HEK293T (cell line): Measurements from ENCODE around the gene PCDH9.

Source experiments
- BHLHE40 ChIP-seq: fragments of 450-650 bp; IDR thresholded peaks from 2 replicates; pipeline ENCODE4 v1.6.1; 2016; ENCODE audit warnings: mild to moderate bottlenecking, moderate library complexity, borderline replicate concordance
- CTBP1 ChIP-seq: fragments of 450-650 bp; IDR thresholded peaks from 2 replicates; pipeline ENCODE4 v1.6.1; 2016; ENCODE audit warnings: borderline replicate concordance
- ELF4 ChIP-seq: fragments of 450-650 bp; IDR thresholded peaks from 2 replicates; pipeline ENCODE4 v1.6.1; 2017; ENCODE audit warnings: antibody characterized with exemption
- FOXA1 ChIP-seq: fragments of 450-650 bp; IDR thresholded peaks from 2 replicates; pipeline ENCODE4 v1.6.1; 2016; ENCODE audit warnings: mild to moderate bottlenecking
- FOXK2 ChIP-seq: fragments of 450-650 bp; IDR thresholded peaks from 2 replicates; pipeline ENCODE4 v1.6.1; 2016; ENCODE audit warnings: mild to moderate bottlenecking
- FOXM1 ChIP-seq: fragments of 450-650 bp; IDR thresholded peaks from 2 replicates; pipeline ENCODE4 v1.6.1; 2017; ENCODE audit warnings: mild to moderate bottlenecking, borderline replicate concordance
- HDGF ChIP-seq: fragments of 450-650 bp; IDR thresholded peaks from 2 replicates; pipeline ENCODE4 v1.6.1; 2017; ENCODE audit warnings: antibody characterized with exemption, borderline replicate concordance
- L3MBTL2 ChIP-seq: fragments of 450-650 bp; conservative IDR thresholded peaks from 2 replicates; pipeline ENCODE4 v1.6.1; 2016; ENCODE audit warnings: mild to moderate bottlenecking
- LEF1 ChIP-seq: fragments of 450-650 bp; IDR thresholded peaks from 2 replicates; pipeline ENCODE4 v1.6.1; 2017; ENCODE audit warnings: mild to moderate bottlenecking, borderline replicate concordance
- NFRKB ChIP-seq: fragments of 450-650 bp; IDR thresholded peaks from 2 replicates; pipeline ENCODE4 v1.6.1; 2016; ENCODE audit warnings: mild to moderate bottlenecking, moderate library complexity
- SP1 ChIP-seq: fragments of 450-650 bp; IDR thresholded peaks from 2 replicates; pipeline ENCODE4 v1.6.1; 2017
- SUZ12 ChIP-seq: fragments of 450-650 bp; IDR thresholded peaks from 2 replicates; pipeline ENCODE4 v1.6.1; 2016; ENCODE audit warnings: mild to moderate bottlenecking
- TARDBP ChIP-seq: fragments of 450-650 bp; IDR thresholded peaks from 2 replicates; pipeline ENCODE4 v1.6.1; 2016
- ZNF384 ChIP-seq: fragments of 450-650 bp; IDR thresholded peaks from 2 replicates; pipeline ENCODE4 v1.6.1; 2016

DNA sequence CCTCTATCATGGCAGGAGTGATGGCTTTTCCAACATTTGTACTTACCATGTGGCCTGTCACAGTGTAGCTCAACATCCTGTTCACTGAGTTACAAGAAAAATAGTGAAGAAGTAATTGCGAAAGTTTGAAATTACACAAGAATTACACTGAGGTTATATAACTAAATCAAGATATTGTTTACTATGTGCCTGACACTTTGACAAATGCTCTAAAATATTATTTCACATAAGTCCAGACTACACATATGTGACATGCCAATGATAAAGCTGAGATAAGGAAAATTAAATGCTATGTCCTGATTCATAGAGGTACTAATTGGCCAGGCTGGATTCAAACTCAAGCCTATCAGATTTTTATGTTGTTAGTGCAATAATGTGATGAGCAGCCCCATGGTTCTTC, 451.7 kb downstream of the PCDH9 start:
- TF ChIP-seq SP1 (no peak), L3MBTL2 (no peak), FOXA1 (no peak), ZNF384 (no peak), SUZ12 (no peak), ELF4 (no peak), TARDBP (no peak), FOXK2 (no peak), HDGF (no peak), FOXM1 (no peak), CTBP1 (no peak), LEF1 (no peak), BHLHE40 (no peak), NFRKB (no peak)
